ENCODE results near the gene TTYH1. TPM values are rescaled to one million over a fixed set of nuclear protein-coding genes. Genes with fewer than 3 reads are reported as not detected.
A peak's percentile ranks its signal among the peaks of the same experiment; 100 is the strongest.

Gene TTYH1
- total and polyA plus RNA-seq, 9 of the 15 experiments (the other 6 are each of a cell fraction or from before 2014, with no cell fraction given), result 0.08 TPM; not detected in 8

DNA sequence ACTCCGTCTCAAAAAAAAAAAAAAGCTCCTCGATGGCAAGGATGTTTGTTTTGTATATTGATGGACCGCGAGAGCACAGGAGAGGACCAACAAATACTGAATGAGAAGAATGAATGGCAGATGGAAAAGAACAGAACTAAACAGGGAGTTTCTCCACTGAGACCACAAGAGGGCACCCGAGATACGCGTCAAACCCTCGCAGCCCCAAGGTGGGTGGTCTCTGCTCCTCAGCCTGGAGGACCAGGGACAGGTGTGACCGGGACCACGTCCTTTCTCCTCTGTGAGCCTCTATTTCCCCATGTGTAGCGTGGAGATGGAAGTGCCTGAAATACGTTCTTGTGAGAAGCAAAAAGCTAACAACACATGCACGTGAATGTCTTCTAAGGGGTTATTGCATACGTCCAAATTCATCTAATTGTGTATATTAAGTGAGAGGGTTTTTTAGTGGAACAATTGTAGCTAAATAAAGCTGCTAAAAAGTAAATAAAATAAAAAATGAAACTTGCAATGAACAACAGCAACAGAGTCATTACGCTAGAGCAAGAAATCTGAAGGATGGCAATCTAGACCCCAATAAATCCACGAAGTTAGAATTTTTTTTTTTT lies 66.2 kb downstream of the TTYH1 start:
- Histone ChIP-seq H3K9me3 (replicated peaks; ENCODE audit: control insufficient read depth, insufficient read depth, low read depth, low read length) (no peaks in the 10 kb centered on the region), H4K20me1 (replicated peaks; ENCODE audit: control insufficient read depth, insufficient read depth, low read length) (peaks cover 2% of the 10 kb centered on the region; the same call in 1 of the 2 replicates), H3K4me1 (replicated peaks in 1 of 2; ENCODE audit: control insufficient read depth in 2 of 2, insufficient read depth in 2 of 2, low read length in 2 of 2) (no peaks in the 10 kb centered on the region; a peak in 1 of 5 replicates), H3K9ac (ENCODE audit: insufficient read depth in 1 of 2, low read depth in 2 of 2, low read length in 2 of 2) (no peak overlapping the region), H3K4me3 (no peak overlapping the region), H3K36me3 (ENCODE audit: control insufficient read depth, insufficient read depth, low read length) (no peaks in the 10 kb centered on the region), H2AFZ (ENCODE audit: low read depth, low read length) (no peak overlapping the region), H3K79me2 (ENCODE audit: control insufficient read depth, insufficient read depth, low read length) (no peaks in the 10 kb centered on the region), H3K27ac (ENCODE audit: extremely low read depth, low read depth, low read length) (no peak overlapping the region), H3K9me1 (ENCODE audit: control insufficient read depth, insufficient read depth, low read length) (no peaks in the 10 kb centered on the region), H3K4me2 (ENCODE audit: insufficient read depth, low read length) (no peak overlapping the region), H3K27me3 (ENCODE audit: control insufficient read depth in 2 of 2, insufficient read depth in 2 of 2, low read length in 2 of 2) (peaks cover 6 to 17% of the 10 kb centered on the region in 2 experiments; a peak in 4 of 5 replicates)
- CTCF ChIA-PET (ENCODE audit: low intra/inter-chr PET ratio), result interaction anchor here (0.6 to 0.9 kb wide), 4 partner anchors 193 to 1286 kb away, joined by 3 to 4 read pairs (median 4); no protein-coding TSS in a partner anchor
- ATAC-seq (peak; percentile 81), FAIRE-seq (peak; percentile 89), DNase-seq (ENCODE audit: extremely low read depth in 1 of 4, low spot score in 3 of 4) (peak; percentile 49 to 66 (median 51))
- intact Hi-C loops (cut with micrococcal nuclease) (loop anchor here (2.0 kb wide), 1 partner anchor 195 kb away; no protein-coding TSS in a partner anchor), in situ Hi-C loops (cut with MboI) (loop anchor here (10.0 kb wide), 1 partner anchor 193 kb away; no protein-coding TSS in a partner anchor)
- BruUV-seq (replicated peaks), result no TSS peak
- WGBS (ENCODE audit: insufficient coverage, low coverage, missing lambda C conversion rate), result 8% methylated on average over 15 of the region's 16 CpGs
- POLR2A ChIA-PET, result no interaction called here
- TF ChIP-seq NBN (IDR thresholded peaks at IDR 0.05; ENCODE audit: low read depth) (no peak), NR2F6 (CRISPR knock-in tag; IDR thresholded peaks at IDR 0.05) (no peak), MEIS2 (IDR thresholded peaks at IDR 0.05; ENCODE audit: partially characterized antibody) (no peak), FOXJ2 (tag; IDR thresholded peaks at IDR 0.05) (no peak), SMC3 (conservative IDR thresholded peaks at IDR 0.05; ENCODE audit: insufficient read depth, low read depth, low read length) (peak; percentile 56; the same call in 1 of the 2 replicates), CEBPZ (IDR thresholded peaks at IDR 0.05; ENCODE audit: borderline replicate concordance, low read depth, low read length) (no peak), ZNF253 (CRISPR knock-in tag; conservative IDR thresholded peaks at IDR 0.05) (no peak), CBX1 (IDR thresholded peaks at IDR 0.05; ENCODE audit: low read depth) (no peak), CBX8 (IDR thresholded peaks at IDR 0.05; ENCODE audit: borderline replicate concordance, extremely low read depth, low read depth, low read length, poor library complexity, severe bottlenecking) (no peak), ARID2 (IDR thresholded peaks at IDR 0.05) (peak; percentile 15; the same call in 1 of the 2 replicates), POLR2H (tag; IDR thresholded peaks at IDR 0.05; ENCODE audit: low read depth) (no peak), ILF3 (IDR thresholded peaks at IDR 0.05; ENCODE audit: borderline replicate concordance) (no peak), SRSF7 (optimal IDR thresholded peaks at IDR 0.05; ENCODE audit: low read depth, low read length) (no peak)
- TF ChIP-seq, protein P1, sequence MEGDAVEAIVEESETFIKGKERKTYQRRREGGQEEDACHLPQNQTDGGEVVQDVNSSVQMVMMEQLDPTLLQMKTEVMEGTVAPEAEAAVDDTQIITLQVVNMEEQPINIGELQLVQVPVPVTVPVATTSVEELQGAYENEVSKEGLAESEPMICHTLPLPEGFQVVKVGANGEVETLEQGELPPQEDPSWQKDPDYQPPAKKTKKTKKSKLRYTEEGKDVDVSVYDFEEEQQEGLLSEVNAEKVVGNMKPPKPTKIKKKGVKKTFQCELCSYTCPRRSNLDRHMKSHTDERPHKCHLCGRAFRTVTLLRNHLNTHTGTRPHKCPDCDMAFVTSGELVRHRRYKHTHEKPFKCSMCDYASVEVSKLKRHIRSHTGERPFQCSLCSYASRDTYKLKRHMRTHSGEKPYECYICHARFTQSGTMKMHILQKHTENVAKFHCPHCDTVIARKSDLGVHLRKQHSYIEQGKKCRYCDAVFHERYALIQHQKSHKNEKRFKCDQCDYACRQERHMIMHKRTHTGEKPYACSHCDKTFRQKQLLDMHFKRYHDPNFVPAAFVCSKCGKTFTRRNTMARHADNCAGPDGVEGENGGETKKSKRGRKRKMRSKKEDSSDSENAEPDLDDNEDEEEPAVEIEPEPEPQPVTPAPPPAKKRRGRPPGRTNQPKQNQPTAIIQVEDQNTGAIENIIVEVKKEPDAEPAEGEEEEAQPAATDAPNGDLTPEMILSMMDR (IDR thresholded peaks at IDR 0.05 in 2 of 3, conservative IDR thresholded peaks at IDR 0.05 in 1 of 3; ENCODE audit: insufficient read depth in 2 of 3, low read depth in 1 of 3, low read length in 3 of 3), result peak; percentile 67 to 89 (median 77)
- TF ChIP-seq, protein P2, sequence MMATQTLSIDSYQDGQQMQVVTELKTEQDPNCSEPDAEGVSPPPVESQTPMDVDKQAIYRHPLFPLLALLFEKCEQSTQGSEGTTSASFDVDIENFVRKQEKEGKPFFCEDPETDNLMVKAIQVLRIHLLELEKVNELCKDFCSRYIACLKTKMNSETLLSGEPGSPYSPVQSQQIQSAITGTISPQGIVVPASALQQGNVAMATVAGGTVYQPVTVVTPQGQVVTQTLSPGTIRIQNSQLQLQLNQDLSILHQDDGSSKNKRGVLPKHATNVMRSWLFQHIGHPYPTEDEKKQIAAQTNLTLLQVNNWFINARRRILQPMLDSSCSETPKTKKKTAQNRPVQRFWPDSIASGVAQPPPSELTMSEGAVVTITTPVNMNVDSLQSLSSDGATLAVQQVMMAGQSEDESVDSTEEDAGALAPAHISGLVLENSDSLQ (IDR thresholded peaks at IDR 0.05), result peak; percentile 52; the same call in 1 of the 2 replicates

All from K562 (cell line).